Amniotic epithelial cell (primary cell): ENCODE data around the gene KMT2A.
"Not testable (repeated sequence)": the region's sequence is repeated elsewhere in the genome, so short reads cannot be mapped to it uniquely, and the experiment has no call there.

Source experiments
- DNase-seq: peaks from one replicate; pipeline ENCODE4 v3.0.0-alpha.2; 2010; ENCODE audit warnings: low read depth

KMT2A gene

GRCh38 chr11:118435290-118435892, 901 bp upstream of the KMT2A start:
- peak; percentile 31 for DNase-seq

GRCh38 chr11:118436639-118437207, 431 bp downstream of the KMT2A start:
- no peak for DNase-seq

GRCh38 chr11:118437208-118438125, 1.2 kb downstream of the KMT2A start:
- DNase-seq: peak; percentile 47

GRCh38 chr11:118438314-118438931, 2.1 kb downstream of the KMT2A start:
- DNase-seq: peak; percentile 88

- DNase-seq: no peak
Observed at GRCh38 chr11:118439646-118440045, 3.4 kb downstream of the KMT2A start.

- DNase-seq: no peak
Observed at GRCh38 chr11:118441770-118442275, 5.5 kb downstream of the KMT2A start.

- no peak for DNase-seq
Observed at GRCh38 chr11:118442301-118442700, 6.0 kb downstream of the KMT2A start.

- no peak for DNase-seq
Observed at GRCh38 chr11:118442908-118443589, 6.8 kb downstream of the KMT2A start.

- no peak for DNase-seq
Observed at GRCh38 chr11:118443590-118444218, 7.4 kb downstream of the KMT2A start.

- DNase-seq: no peak
Observed at GRCh38 chr11:118447423-118447822, 11.1 kb downstream of the KMT2A start.

- peak; percentile 30 for DNase-seq
Observed at GRCh38 chr11:118448294-118448693, 12.0 kb downstream of the KMT2A start.

- no peak for DNase-seq
Observed at GRCh38 chr11:118449316-118449918, 13.1 kb downstream of the KMT2A start.

GRCh38 chr11:118450451-118450850, 14.2 kb downstream of the KMT2A start:
- DNase-seq: no peak

- DNase-seq: no peak
Observed at GRCh38 chr11:118462178-118462577, 25.9 kb downstream of the KMT2A start.

- not testable (repeated sequence) for DNase-seq
Observed at GRCh38 chr11:118468968-118469367, 32.7 kb downstream of the KMT2A start.

GRCh38 chr11:118471030-118471429, 34.7 kb downstream of the KMT2A start:
- DNase-seq: no peak

- DNase-seq: no peak
Observed at GRCh38 chr11:118473537-118473936, 37.2 kb downstream of the KMT2A start.

- DNase-seq: no peak
Observed at GRCh38 chr11:118476676-118477075, 40.4 kb downstream of the KMT2A start.

- DNase-seq: not testable (repeated sequence)
Observed at GRCh38 chr11:118481238-118481637, 44.9 kb downstream of the KMT2A start.

GRCh38 chr11:118484405-118484804, 48.1 kb downstream of the KMT2A start:
- no peak for DNase-seq

GRCh38 chr11:118485273-118485672, 49.0 kb downstream of the KMT2A start:
- DNase-seq: no peak
